Brain microvascular endothelial cell (primary cell): Measurements from ENCODE around the gene TTF2.

Source experiments
- DNase-seq: peaks from one replicate; pipeline ENCODE4 v3.0.0-alpha.2; 2020
- H3K27ac ChIP-seq: fragments of 250-450 bp; sonication (Bioruptor Pico); 2 replicates; pipeline ENCODE4 v1.5.1; 2020; ENCODE audit warnings: mild to moderate bottlenecking, moderate library complexity
- H3K27me3 ChIP-seq: fragments of 250-450 bp; sonication (Bioruptor Pico); replicated peaks from 2 replicates; pipeline ENCODE4 v1.5.1; 2020; ENCODE audit warnings: mild to moderate bottlenecking
- H3K36me3 ChIP-seq: fragments of 250-450 bp; sonication (Bioruptor Pico); replicated peaks from 2 replicates; pipeline ENCODE4 v1.5.1; 2020; ENCODE audit warnings: mild to moderate bottlenecking
- H3K4me3 ChIP-seq: 2 replicates; pipeline ENCODE4 v1.5.1; 2011; ENCODE audit warnings: low read depth, mild to moderate bottlenecking, control low read depth, low read length, moderate library complexity
- in situ Hi-C: cut with HindIII; loops from 2 replicates; pipeline ENCODE4 v1.10.0; 2017; ENCODE audit warnings: low sequenced_read_pairs, low pct_ligation_motif_present
- TF ChIP-seq, protein P1 (sequence below): IDR thresholded peaks from 2 replicates; pipeline ENCODE4 v1.5.1; 2011; ENCODE audit warnings: low read depth, mild to moderate bottlenecking, moderate library complexity, low read length, control low read depth, inconsistent platforms; ENCODE audit errors: missing control alignments

TTF2 gene

DNA sequence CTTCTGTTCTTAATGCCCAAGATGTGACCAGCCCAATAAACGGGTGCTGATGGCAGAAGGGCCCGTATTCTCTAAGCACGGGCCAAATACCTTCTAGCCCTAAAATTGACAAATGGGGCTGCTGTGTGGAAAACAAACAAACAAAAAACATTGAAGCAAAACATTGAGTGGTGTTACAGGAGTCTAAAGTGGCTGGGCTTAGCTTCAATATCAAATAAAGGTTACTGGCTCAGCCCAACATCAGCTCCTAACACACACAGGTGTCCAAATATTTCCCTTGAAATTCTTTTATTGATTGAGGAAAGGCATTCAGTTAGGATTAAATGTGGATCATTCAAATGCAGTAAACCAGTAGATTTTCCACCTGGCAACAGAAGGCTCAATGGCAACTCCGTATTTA lies 13.3 kb upstream of the TTF2 start:
- TF ChIP-seq, protein P1, sequence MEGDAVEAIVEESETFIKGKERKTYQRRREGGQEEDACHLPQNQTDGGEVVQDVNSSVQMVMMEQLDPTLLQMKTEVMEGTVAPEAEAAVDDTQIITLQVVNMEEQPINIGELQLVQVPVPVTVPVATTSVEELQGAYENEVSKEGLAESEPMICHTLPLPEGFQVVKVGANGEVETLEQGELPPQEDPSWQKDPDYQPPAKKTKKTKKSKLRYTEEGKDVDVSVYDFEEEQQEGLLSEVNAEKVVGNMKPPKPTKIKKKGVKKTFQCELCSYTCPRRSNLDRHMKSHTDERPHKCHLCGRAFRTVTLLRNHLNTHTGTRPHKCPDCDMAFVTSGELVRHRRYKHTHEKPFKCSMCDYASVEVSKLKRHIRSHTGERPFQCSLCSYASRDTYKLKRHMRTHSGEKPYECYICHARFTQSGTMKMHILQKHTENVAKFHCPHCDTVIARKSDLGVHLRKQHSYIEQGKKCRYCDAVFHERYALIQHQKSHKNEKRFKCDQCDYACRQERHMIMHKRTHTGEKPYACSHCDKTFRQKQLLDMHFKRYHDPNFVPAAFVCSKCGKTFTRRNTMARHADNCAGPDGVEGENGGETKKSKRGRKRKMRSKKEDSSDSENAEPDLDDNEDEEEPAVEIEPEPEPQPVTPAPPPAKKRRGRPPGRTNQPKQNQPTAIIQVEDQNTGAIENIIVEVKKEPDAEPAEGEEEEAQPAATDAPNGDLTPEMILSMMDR = no peak
- in situ Hi-C loops = no loop called here
- no peak for DNase-seq
- no peak overlapping the region for H3K27ac ChIP-seq
- H3K27me3 ChIP-seq = no peaks in the 10 kb centered on the region
- no peak overlapping the region for H3K4me3 ChIP-seq
- H3K36me3 ChIP-seq = no peaks in the 10 kb centered on the region

DNA sequence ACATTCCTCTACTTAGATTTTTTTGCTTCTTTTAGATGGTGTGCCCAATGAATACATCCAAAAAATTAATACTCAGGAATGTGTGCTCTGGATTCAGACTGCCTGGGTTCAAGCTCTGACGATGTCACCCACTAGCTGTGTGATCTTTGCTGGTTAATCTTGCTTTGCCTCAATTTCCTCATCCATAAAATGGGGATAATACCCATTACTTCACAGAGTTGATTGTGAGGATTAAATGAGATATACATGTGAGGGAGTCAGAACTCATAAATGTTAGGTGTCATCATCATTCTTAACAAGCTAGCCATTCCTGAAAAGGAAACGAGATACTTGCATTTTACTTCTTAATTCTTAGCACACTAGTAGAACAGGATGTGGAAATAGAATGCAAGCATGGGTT lies 12.9 kb upstream of the TTF2 start:
- H3K27ac ChIP-seq = no peak overlapping the region
- DNase-seq = no peak
- no peaks in the 10 kb centered on the region for H3K36me3 ChIP-seq
- no peak overlapping the region for H3K4me3 ChIP-seq
- in situ Hi-C loops = no loop called here
- H3K27me3 ChIP-seq = no peaks in the 10 kb centered on the region
- TF ChIP-seq, protein P1 = no peak

DNA sequence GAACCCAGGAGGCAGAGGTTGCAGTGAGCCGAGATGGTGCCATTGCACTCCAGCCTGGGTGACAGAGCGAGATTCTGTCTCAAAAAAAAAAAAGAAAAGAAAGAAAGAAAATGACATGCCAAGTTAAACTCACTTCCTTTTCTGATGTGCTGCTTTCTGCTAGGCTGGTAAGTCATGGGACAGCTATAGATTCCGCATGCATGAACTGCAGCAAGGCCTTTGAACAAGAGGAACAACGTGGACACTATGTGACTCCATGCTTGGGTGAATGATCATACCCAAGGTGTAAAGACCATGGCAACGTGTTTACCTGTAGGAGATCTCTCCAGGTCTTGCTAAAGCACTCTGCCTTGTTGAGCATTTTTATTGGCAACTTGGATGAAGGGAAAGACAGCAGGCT lies 10.3 kb upstream of the TTF2 start:
- Histone ChIP-seq H3K4me3 (no peak overlapping the region), H3K36me3 (no peaks in the 10 kb centered on the region), H3K27ac (no peak overlapping the region), H3K27me3 (no peaks in the 10 kb centered on the region)
- no peak for DNase-seq
- TF ChIP-seq, protein P1 = no peak
- in situ Hi-C loops = loop anchor here (25.0 kb wide), 1 partner anchor 313 kb away; no protein-coding TSS in a partner anchor

DNA sequence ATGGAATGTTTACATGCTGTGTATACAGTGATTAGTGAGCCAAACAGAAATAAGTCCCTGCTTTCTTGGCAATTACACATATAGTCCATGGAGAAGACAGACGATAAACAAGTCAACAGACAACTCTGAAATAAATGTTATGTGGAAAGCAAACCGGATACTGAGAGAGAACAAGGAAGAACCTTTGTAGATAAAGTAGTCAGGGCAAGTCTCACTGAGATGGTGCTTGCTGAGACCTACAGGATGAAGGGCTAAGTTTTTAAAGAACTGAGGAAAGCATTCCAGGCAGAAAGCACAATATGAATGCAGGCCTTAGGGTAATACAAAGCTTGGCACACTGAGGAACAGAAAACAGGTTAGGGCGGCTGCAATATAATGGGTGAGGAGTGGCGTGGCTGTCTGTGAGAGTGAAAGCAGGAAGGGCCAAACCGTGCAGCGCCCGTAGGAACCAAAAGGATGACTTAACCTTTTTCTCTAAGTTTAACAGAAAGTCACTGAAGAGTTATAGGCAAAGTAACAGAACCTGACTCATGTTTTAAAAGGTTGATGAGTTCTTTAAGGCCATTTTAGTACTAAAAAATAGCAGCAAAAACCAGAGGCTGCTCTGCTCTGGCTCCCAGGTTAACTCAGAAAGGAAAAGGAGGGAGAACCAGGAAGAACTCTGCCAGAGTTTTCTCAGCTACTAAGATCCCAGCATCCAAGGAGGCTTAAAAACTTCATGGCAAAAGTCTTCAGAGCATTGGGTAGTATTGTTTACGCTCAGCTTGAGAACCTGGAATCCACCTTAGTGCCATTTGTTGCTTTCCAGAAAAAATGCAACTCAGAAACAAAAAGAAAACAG lies 8.7 kb upstream of the TTF2 start:
- no peak overlapping the region for H3K27ac ChIP-seq
- in situ Hi-C loops = loop anchor here (25.0 kb wide), 1 partner anchor 314 kb away; no protein-coding TSS in a partner anchor
- no peaks in the 10 kb centered on the region for H3K36me3 ChIP-seq
- TF ChIP-seq, protein P1 = no peak
- no peak for DNase-seq
- H3K4me3 ChIP-seq = no peak overlapping the region
- no peaks in the 10 kb centered on the region for H3K27me3 ChIP-seq

DNA sequence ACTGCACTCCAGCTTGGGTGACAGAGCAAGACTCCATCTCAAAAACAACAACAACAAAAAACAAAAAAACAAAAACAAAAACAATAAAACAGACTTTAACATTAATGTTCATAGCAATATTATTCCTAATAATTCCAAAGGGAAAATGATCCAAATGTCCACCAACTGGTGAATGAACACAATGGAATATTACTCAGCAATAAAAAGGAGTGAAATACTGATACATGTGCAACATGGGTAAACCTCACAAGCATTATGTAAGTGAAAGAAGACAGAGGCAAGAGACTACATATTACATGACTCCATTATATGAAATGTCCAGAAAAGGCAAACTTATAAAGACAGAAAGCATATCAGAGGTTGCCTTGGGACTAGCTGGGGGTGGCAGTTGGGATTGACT lies 6.1 kb upstream of the TTF2 start:
- TF ChIP-seq, protein P1 = no peak
- H3K27ac ChIP-seq = no peak overlapping the region
- H3K36me3 ChIP-seq = no peaks in the 10 kb centered on the region
- in situ Hi-C loops = loop anchor here (25.0 kb wide), 1 partner anchor 317 kb away; no protein-coding TSS in a partner anchor
- H3K27me3 ChIP-seq = no peaks in the 10 kb centered on the region
- H3K4me3 ChIP-seq = no peak overlapping the region
- DNase-seq = no peak
